HuH-7.5 (cell line): Measurements from ENCODE around the gene SHQ1.
"Not testable (repeated sequence)": the region's sequence is repeated elsewhere in the genome, so short reads cannot be mapped to it uniquely, and the experiment has no call there.

Experiments
- DNase-seq: peaks from one replicate; pipeline ENCODE4 v3.0.0; 2011; ENCODE audit warnings: low spot score

The SHQ1 gene

DNA sequence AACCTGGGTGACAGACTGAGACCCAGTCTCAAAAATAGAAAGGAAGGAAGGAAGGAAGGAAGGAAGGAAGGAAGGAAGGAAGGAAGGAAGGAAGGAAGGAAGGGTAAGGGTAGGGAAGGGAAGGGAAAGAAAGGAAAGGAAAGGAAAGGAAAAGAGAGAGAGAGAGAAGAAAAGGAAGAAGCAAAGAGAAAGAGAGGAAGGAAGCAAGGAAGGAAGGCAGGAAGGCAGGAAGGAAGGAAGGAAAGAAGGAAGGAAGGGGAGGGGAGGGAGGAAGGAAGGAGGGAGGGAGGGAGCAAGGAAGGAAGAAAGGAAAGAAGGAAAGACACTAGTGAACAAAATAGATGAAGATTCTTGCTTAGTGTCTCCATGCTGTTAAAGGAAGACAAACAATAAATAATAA, 129.1 kb downstream of the SHQ1 start:
- DNase-seq: no peak

DNA sequence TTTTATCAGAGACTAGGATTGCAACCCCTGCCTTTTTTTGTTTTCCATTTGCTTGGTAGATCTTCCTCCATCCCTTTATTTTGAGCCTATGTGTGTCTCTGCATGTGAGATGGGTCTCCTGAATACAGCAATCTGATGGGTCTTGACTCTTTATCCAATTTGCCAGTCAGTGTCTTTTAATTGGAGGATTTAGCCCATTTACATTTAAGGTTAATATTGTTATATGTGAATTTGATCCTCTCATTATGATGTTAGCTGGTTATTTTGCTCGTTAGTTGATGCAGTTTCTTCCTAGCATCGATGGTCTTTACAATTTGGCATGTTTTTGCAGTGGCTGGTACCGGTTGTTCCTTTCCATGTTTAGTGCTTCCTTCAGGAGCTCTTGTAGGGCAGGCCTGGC, 134.1 kb downstream of the SHQ1 start:
- DNase-seq: not testable (repeated sequence)

DNA sequence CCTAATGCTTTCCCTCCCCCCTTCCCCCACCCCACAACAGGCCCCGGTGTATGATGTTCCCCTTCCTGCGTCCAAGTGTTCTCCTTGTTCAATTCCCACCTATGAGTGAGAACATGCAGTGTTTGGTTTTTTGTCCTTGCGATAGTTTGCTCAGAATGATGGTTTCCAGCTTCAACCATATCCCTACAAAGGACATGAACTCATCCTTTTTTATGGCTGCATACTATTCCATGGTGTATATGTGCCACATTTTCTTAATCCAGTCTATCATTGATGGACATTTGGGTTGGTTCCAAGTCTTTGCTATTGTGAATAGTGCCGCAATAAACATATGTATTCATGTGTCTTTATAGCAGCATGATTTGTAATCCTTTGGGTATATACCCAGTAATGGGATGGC, 137.8 kb downstream of the SHQ1 start:
- DNase-seq: not testable (repeated sequence)

GRCh38 chr3:72708441-72708840, 139.8 kb downstream of the SHQ1 start:
- DNase-seq: no peak

GRCh38 chr3:72702997-72703396, 145.2 kb downstream of the SHQ1 start:
- DNase-seq: no peak

GRCh38 chr3:72702390-72702789, 145.9 kb downstream of the SHQ1 start:
- no peak for DNase-seq

DNA sequence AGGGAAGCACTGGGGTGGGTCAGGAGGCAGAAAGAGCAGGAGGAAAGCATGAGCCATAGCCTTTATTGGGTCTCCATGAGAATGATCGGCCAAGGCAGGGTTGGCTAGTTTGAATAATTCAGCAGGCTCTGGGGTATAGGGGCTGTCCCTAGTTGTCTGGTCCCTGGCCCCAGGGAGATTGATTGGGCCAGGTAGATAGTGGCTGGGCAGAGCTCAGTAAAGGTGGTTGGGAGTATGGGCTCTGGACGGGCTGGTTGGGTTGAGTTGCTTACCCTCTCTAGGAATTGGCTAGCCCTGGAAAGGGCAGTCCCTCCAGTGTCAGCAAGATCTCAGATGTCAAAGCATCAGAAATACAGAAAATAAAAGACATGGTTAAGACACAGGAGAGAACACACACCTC, 148.1 kb downstream of the SHQ1 start:
- DNase-seq: no peak

GRCh38 chr3:72699631-72700030, 148.6 kb downstream of the SHQ1 start:
- no peak for DNase-seq
